Posterior vena cava (tissue), 2 donors: ENCODE measurements around the gene BDP1. TPM values are rescaled to one million over a fixed set of nuclear protein-coding genes. Genes with fewer than 3 reads are reported as not detected.
"Not testable (repeated sequence)": the region's sequence is repeated elsewhere in the genome, so short reads cannot be mapped to it uniquely, and the experiment has no call there.

Source experiments
- DNase-seq: peaks from one replicate; pipeline ENCODE4 v3.0.0-alpha.2; 2020; ENCODE audit warnings: low spot score
- intact Hi-C, 2 donors: fragments of 100-400 bp; cut with DNase I; formaldehyde crosslinking; loops; one replicate each; pipeline versions ENCODE4 v1.14.1 to v1.14.2; 2022 to 2023
- long read RNA-seq, 2 donors: library from polyadenylated mRNA; unstranded; transcript quantifications; one replicate each; pipeline ENCODE4 v2.0.0, GENCODE V29; 2020 to 2021
- total RNA-seq, 2 donors: library from RNA; stranded (reverse); fragmentation: NEBNext Ultra II Directional; extraction: Animal tissue kit (Norgen Biotek cat#: 25700); gene quantifications; one replicate each; pipeline ENCODE4 v1.2.1, GENCODE V29; 2021
- donor health status: DM: yes; HTN: yes; CAD: no.
- donor health status: DM: yes; HTN: yes; CAD: no.

The BDP1 gene
- 10 to 100 TPM; 26.7 to 30.8 TPM for total RNA-seq
- long read RNA-seq, donor 1, partial matches to known transcripts = 9 of 19 reads
- long read RNA-seq, donor 1, other reads (novel, unspliced or antisense) = 10 of 19 reads
- long read RNA-seq, donor 2, partial matches to known transcripts = 31 of 33 reads
- long read RNA-seq, donor 2, other reads (novel, unspliced or antisense) = 2 of 33 reads

DNA sequence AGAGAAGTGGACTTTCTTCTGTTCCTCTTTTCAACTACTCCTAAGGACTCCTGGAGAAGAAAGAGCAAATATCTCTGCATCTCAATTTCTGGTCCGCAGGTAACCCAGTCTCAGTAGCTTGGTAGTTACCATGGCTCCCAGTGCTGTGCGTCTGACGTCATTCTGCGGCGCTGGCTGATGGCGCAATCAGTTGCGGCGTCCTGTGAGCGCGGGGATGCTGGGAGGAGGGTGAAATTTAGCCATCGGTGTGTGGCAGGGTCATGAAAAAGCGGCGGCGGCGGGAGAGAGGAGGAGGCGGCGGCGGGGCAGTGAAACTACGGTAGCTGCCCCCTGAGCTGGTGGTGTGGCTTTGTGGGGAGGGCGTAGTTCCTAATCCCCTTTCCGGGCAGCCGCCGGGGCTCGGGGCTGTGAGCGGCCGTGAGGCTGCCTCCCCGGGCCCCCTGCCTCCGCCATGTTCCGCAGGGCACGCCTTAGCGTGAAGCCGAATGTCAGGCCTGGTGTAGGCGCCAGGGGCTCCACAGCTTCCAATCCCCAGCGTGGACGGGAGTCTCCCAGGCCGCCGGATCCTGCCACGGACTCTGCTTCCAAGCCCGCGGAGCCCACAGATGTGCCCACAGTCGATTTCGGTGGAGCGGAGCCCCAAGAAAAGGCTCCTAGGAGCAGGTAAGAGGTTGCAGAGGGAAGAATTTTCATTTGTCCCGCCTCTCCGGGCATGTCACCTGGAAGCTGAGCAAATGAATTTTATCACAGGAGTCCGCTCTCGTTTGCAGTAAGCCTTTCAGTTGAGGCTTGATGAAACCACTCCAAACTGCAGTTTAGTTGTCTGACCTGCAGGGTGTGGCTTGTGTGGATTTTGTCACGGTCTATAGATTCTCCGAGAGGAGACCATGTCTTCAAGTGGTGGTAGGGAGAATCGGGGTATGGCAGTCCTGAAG lies at the start of gene BDP1:
BDP1 (plus strand) TSS at position 225 of the 935 bp plus-strand sequence; CDS start at position 452, 227 bp downstream.
- peak; percentile 99 for DNase-seq
- intact Hi-C loops = no loop called here

DNA sequence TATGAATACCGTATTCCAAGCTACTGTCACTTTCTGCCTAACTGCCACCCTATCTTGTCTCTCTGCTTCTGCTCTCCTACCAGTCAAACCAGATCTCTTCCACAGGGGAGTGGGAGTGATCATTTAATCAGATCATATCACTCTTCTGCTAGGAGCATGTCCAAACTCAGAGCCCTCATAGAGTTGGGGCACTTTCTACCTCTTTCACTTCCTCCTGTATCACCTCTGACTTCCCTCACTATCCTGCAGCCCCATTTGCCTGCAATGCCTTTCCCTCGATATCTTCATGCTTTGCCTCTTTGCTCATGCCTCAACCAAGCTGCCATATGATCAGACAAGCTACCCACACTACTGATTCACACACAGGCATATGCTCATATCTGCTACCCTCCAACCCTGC lies 45.4 kb upstream of the BDP1 start:
- DNase-seq, intact Hi-C loops: not testable (repeated sequence)

- intact Hi-C loops, DNase-seq: not testable (repeated sequence)
Measured at GRCh38 chr5:71415626-71416025, 39.8 kb upstream of the BDP1 start.

- intact Hi-C loops, DNase-seq: not testable (repeated sequence)
Measured at GRCh38 chr5:71418026-71418425, 37.4 kb upstream of the BDP1 start.

DNA sequence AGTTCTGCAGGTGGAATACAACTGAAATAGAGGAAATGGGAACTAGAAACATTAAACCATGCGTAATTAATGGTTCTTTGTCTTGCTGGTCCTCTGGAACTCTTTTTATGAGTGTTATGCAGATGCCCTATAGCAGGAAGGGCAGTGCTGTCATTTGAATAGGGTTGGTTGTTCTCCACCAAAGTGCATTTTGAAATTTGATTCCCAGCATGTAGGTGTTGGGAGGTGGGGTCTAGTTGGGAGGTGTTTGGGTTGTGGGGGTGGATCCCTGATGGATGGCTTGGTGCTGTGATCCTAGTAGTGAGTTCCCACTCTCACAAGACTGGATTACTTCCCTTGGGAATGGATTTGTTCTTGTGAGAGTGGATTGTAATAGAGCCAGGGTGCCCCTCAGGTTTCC lies 34.2 kb upstream of the BDP1 start:
- DNase-seq, intact Hi-C loops: not testable (repeated sequence)

DNA sequence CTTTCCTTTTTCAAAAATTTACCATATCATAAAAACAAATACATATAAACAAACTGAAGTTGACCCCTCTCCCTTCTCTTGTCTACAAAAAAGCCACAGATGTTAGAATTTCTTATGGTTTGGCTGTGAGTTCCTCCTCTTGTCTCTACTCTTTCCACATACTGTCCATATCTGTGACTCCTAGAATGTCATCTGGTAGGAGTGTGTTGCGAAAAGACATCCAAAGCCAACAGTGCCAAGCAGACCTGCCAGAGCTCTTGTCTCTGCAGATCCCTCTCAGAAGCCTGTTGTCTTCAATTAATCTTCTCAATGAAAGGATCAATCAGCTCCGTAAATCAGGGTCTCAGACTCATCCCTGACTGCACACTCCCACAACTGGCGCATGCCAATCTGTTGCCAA lies 31.6 kb upstream of the BDP1 start:
- intact Hi-C loops, DNase-seq: not testable (repeated sequence)

DNA sequence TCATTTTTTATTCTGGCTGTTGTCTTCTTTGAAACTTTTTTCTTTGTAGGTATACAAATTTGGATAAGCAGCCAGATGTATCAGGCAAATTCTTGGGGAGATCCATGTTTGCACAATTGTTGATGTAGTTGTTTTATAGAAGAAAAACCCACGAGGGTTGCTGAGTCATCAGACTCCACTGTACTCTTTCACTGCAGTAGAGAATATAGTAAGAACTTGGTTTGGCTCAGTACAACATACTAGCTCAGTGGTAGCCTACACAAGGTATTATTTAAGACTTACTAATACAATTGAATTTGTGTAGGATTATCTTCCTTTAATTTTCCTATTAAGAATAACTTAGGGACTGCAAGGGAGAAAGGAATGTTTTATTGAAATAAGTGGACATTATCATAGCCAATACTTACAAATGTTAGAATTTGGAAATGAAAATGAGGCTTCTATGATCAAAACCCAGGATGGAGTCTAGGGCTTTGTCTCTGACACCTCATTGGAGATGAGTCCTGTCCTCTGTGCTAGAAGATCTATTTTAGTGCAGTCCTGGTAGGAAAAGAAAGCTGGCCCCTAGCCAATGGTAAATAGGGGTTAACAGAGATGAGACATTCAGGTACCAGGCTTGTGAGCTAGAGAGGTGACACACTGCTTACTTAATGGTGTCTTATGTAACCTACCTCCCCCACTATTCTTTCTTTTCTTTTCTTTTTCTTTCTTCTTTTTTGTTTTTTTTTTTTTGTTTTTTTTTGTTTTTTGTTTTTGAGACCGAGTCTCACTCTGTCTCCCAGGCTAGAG lies 28.6 kb upstream of the BDP1 start:
- intact Hi-C loops, DNase-seq: not testable (repeated sequence)

- DNase-seq, intact Hi-C loops: not testable (repeated sequence)
Measured at GRCh38 chr5:71432410-71432809, 23.0 kb upstream of the BDP1 start.

- intact Hi-C loops, DNase-seq: not testable (repeated sequence)
Measured at GRCh38 chr5:71434825-71435224, 20.6 kb upstream of the BDP1 start.

GRCh38 chr5:71441564-71441963 lies 13.9 kb upstream of the BDP1 start:
- DNase-seq, intact Hi-C loops: not testable (repeated sequence)

- DNase-seq, intact Hi-C loops: not testable (repeated sequence)
Measured at GRCh38 chr5:71443891-71444290, 11.6 kb upstream of the BDP1 start.

DNA sequence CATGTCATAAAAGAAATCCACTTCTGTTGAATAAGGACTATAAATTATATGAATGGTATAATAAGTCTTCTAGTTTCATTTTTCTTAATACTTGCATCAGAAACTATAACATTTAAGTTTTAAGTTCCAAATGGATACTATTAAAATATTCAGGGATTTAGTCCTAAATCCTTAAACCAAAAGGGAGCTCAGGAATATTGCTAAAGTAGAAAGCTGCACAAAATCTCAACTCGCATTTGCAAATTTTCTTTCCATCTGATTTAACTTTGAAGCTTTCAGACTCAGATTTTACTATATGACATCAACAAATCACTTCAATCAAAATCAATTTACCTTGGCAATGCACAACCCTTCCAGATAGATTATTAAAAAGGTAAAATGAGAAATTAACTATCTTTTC lies 10.4 kb upstream of the BDP1 start:
- DNase-seq, intact Hi-C loops: not testable (repeated sequence)

GRCh38 chr5:71445523-71446152 lies 9.8 kb upstream of the BDP1 start:
- intact Hi-C loops, DNase-seq: not testable (repeated sequence)

DNA sequence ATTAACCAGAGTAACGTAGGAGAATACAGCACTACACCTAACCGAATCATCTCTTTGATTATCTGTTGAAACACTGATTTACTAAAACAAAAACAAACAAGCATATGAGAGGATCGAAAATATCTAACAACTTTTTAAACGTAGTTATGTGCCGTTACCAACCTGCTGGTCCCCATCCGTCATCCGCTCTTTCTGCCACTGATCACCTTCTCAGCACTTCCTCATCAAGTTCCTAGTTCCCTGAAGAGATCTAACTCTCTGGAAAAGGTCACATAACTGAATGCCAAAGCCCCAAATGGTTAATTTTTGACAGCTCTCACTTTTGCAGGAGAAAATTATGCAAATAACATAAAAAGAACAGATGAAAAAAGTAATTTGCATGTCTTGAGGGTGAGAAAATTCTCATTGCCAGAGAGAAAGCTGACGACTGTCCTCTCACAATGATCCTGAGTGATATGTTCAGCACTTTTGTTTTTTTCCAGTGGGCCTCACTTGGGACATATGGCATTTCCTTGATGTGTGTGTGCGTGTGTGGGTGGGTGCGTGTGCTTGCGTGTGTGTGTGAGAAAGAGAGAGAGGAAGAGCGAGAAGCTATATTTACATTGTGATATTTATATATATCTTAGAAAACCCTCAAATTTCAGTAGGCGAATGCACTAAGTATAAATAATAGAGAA lies 8.8 kb upstream of the BDP1 start:
- DNase-seq, intact Hi-C loops: not testable (repeated sequence)

DNA sequence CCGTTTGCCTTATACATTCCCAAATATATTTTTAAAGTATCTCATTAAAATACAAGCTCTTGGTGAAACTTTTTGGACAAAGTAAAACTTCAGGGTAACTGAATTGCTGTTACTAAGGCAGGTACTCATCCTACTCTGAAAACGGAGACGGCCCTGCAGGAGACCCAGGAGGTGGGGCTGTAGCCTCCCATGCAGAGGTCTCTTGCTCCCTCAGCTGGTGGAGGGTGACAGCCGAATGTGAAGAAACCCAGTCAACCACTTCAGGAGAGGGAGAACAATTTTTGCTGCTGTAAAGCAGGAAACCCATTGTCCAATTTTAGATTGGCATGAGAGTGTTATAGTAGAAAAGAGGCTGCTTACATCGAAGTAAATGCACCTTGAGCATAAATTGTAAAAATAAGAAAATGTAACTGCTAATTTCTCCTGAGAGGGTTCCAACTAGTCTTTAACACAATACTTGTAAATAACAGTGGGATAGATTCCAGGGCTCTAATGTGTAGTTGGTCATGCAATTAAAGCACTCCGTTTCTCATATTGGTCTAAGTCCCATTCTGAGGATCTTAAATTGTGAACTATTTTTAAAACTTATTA lies 8.1 kb upstream of the BDP1 start:
- intact Hi-C loops, DNase-seq: not testable (repeated sequence)

- no peak for DNase-seq
- intact Hi-C loops = no loop called here
Measured at GRCh38 chr5:71452876-71453275, 2.6 kb upstream of the BDP1 start.

DNA sequence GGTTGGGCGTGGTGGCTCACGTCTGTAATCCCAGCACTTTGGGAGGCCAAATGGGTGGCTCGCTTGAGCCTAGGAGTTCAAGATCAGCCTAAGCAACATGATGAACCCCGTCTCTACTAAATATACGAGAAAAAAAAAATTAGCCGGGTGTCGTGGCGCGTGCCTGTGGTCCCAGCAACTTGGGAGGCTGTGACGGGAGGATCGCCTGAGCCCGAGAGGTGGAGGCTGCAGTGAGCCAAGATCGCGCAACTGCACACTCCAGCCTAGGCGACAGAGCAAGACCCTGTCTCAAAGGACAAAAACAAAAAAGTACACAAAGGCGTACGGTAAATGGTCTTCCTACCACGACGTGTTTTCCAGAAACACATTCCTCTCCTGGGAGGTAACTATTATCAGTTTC lies 538 bp upstream of the BDP1 start:
- intact Hi-C loops = no loop called here
- DNase-seq = no peak

DNA sequence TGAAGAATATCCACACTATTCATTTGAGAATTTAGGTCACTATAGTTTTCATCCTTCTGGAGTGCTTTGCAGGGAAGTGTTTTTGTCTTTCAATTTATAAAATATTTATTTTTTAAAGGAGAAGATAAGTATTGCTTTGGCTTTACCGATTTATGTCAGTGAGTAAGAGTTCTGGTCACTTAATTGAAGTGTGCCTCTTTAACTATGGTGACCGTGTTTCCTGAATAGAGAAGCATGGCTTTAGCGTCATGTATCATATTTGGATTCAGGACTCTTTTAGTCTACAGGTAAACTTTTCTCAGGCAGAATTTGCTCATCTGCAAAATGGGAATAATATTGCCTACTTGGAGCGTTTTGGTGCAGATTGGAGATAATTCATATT lies 902 bp downstream of the BDP1 start:
- intact Hi-C loops = no loop called here
- no peak for DNase-seq
